GM12878 (cell line): ENCODE data around the gene AP1AR.

ENCODE experiments used
- CREB1 ChIP-seq: IDR thresholded peaks from 2 replicates; pipeline ENCODE4 v1.6.1; 2012; ENCODE audit warnings: low read depth, mild to moderate bottlenecking, inconsistent platforms
- CREM ChIP-seq: IDR thresholded peaks from 2 replicates; pipeline ENCODE4 v1.6.1; 2014; ENCODE audit warnings: antibody characterized with exemption, low read depth
- ETV6 ChIP-seq, 2 experiments: fragments of 450-650 bp in 1 of 2; IDR thresholded peaks in 1 of 2; conservative IDR thresholded peaks in 1 of 2; 2 replicates each; pipeline ENCODE4 v1.6.1; 2014; ENCODE audit warnings: antibody characterized with exemption in 1 of 2, borderline replicate concordance in 1 of 2, low read depth in 1 of 2, mild to moderate bottlenecking in 1 of 2, moderate library complexity in 1 of 2
- JUND ChIP-seq: IDR thresholded peaks from 2 replicates; pipeline ENCODE4 v1.6.1; 2012; ENCODE audit warnings: low read depth, mild to moderate bottlenecking, low read length, improper control_type of control experiment, moderate library complexity
- PAX8 ChIP-seq: fragments of 450-650 bp; IDR thresholded peaks from 2 replicates; pipeline ENCODE4 v1.6.1; 2017; ENCODE audit warnings: mild to moderate bottlenecking, moderate library complexity
- POLR2A ChIP-seq: IDR thresholded peaks from 2 replicates; pipeline ENCODE4 v1.6.1; 2011; ENCODE audit warnings: low read depth, mild to moderate bottlenecking, low read length
- RAD21 ChIP-seq: IDR thresholded peaks from 2 replicates; pipeline ENCODE4 v1.6.1; 2011; ENCODE audit warnings: mild to moderate bottlenecking, low read depth, low read length, moderate library complexity; ENCODE audit not compliant: insufficient read depth
- RFX5 ChIP-seq: IDR thresholded peaks from 2 replicates; pipeline ENCODE4 v1.6.1; 2011; ENCODE audit warnings: low read depth, low read length, improper control_type of control experiment
- SIN3A ChIP-seq: IDR thresholded peaks from 2 replicates; pipeline ENCODE4 v1.6.1; 2012; ENCODE audit warnings: low read depth, low read length, improper control_type of control experiment
- SREBF2 ChIP-seq: IDR thresholded peaks from 2 replicates; pipeline ENCODE4 v1.6.1; 2012; ENCODE audit warnings: mild to moderate bottlenecking, low read length
- TCF3 ChIP-seq: IDR thresholded peaks from 2 replicates; pipeline ENCODE4 v1.6.1; 2012; ENCODE audit warnings: low read depth, mild to moderate bottlenecking, low read length, borderline replicate concordance; ENCODE audit not compliant: insufficient read depth
- ZNF384 ChIP-seq: IDR thresholded peaks from 2 replicates; pipeline ENCODE4 v1.6.1; 2012; ENCODE audit warnings: low read depth, mild to moderate bottlenecking, low read length, improper control_type of control experiment, borderline replicate concordance
- TF ChIP-seq, protein P1 (sequence below), 3 experiments: IDR thresholded peaks in 2 of 3; conservative IDR thresholded peaks in 1 of 3; 2 replicates each; pipeline ENCODE4 v1.5.1; 2011; ENCODE audit warnings: low read depth in 3 of 3, low read length in 3 of 3, mild to moderate bottlenecking in 3 of 3, control low read depth in 2 of 3, moderate library complexity in 2 of 3, inconsistent platforms in 1 of 3, mixed read lengths in 1 of 3; ENCODE audit not compliant: control insufficient read depth in 2 of 3, insufficient read depth in 1 of 3; ENCODE audit errors: extremely low read depth in 1 of 3
- TF ChIP-seq, protein P2 (sequence below): fragments of 450-650 bp; formaldehyde crosslinking; IDR thresholded peaks from 2 replicates; pipeline ENCODE4 v1.4.0; 2020; ENCODE audit warnings: mild to moderate bottlenecking, moderate library complexity

DNA sequence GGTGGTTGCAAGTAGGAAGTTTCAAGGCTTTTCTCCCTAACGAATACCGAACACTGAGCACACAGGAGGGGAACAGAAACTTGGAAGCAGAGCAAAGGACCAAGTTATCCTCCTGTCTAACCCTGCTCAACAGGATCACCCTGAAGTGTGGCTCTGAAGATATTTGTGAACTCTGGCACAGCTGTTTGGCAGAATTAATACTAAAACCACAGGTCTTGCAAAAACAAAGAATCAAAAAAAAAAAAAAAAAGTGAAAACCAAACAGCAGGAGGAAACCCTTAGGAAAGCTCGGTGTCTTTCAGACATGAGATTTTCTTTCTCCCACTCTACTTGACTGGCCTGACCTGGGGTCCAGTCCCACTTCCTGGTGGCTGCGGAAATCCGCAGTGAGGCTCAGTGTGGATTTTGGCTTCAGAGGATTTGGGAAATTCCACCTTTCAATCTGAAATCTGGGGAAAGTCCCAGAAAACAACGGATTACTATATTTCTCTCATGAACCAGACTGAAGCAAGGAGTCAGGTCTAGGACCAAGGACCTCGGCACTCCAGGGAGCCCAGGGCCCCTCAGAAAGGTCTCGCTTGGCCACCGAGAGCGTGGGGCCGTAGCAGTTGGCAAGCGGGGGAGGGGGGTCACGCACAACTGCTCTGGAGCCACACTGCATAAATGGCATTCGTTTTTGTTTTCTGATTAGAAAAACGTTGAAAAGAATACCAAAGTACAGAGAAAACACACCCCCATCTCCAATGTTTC is 53.2 kb downstream of the AP1AR start:
- TF ChIP-seq POLR2A (no peak), RFX5 (no peak), SIN3A (0 out of 2 replicates have a peak, but pooled peaks have one; percentile 26), ETV6 (conservative IDR thresholded peaks at IDR 0.05 in 1 of 2, IDR thresholded peaks at IDR 0.05 in 1 of 2; ENCODE audit: borderline replicate concordance in 1 of 2, low read depth in 1 of 2) (peak in 1 of 2 experiments; percentile 57; a peak in 1 of 4 replicates), RAD21 (no peak), ZNF384 (no peak), CREB1 (no peak), SREBF2 (no peak), CREM (no peak), PAX8 (no peak), TCF3 (no peak), JUND (no peak)
- TF ChIP-seq, protein P1, sequence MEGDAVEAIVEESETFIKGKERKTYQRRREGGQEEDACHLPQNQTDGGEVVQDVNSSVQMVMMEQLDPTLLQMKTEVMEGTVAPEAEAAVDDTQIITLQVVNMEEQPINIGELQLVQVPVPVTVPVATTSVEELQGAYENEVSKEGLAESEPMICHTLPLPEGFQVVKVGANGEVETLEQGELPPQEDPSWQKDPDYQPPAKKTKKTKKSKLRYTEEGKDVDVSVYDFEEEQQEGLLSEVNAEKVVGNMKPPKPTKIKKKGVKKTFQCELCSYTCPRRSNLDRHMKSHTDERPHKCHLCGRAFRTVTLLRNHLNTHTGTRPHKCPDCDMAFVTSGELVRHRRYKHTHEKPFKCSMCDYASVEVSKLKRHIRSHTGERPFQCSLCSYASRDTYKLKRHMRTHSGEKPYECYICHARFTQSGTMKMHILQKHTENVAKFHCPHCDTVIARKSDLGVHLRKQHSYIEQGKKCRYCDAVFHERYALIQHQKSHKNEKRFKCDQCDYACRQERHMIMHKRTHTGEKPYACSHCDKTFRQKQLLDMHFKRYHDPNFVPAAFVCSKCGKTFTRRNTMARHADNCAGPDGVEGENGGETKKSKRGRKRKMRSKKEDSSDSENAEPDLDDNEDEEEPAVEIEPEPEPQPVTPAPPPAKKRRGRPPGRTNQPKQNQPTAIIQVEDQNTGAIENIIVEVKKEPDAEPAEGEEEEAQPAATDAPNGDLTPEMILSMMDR (IDR thresholded peaks at IDR 0.05 in 2 of 3, conservative IDR thresholded peaks at IDR 0.05 in 1 of 3; ENCODE audit: control insufficient read depth in 2 of 3, extremely low read depth in 1 of 3, insufficient read depth in 1 of 3, low read depth in 3 of 3, low read length in 3 of 3), result no peak
- TF ChIP-seq, protein P2, sequence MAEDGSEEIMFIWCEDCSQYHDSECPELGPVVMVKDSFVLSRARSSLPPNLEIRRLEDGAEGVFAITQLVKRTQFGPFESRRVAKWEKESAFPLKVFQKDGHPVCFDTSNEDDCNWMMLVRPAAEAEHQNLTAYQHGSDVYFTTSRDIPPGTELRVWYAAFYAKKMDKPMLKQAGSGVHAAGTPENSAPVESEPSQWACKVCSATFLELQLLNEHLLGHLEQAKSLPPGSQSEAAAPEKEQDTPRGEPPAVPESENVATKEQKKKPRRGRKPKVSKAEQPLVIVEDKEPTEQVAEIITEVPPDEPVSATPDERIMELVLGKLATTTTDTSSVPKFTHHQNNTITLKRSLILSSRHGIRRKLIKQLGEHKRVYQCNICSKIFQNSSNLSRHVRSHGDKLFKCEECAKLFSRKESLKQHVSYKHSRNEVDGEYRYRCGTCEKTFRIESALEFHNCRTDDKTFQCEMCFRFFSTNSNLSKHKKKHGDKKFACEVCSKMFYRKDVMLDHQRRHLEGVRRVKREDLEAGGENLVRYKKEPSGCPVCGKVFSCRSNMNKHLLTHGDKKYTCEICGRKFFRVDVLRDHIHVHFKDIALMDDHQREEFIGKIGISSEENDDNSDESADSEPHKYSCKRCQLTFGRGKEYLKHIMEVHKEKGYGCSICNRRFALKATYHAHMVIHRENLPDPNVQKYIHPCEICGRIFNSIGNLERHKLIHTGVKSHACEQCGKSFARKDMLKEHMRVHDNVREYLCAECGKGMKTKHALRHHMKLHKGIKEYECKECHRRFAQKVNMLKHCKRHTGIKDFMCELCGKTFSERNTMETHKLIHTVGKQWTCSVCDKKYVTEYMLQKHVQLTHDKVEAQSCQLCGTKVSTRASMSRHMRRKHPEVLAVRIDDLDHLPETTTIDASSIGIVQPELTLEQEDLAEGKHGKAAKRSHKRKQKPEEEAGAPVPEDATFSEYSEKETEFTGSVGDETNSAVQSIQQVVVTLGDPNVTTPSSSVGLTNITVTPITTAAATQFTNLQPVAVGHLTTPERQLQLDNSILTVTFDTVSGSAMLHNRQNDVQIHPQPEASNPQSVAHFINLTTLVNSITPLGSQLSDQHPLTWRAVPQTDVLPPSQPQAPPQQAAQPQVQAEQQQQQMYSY (CRISPR knock-in tag), result no peak
